Spleen (tissue), 11 donors: Measurements from ENCODE around the gene TRAF1. TPM values are rescaled to one million over a fixed set of nuclear protein-coding genes. Genes with fewer than 3 reads are reported as not detected.

Experiments used
- DNase-seq: peaks from one replicate; pipeline ENCODE4 v3.0.0-alpha.2; 2020
- H3K27ac ChIP-seq, 8 donors: fragments of 200-600 bp; sonication (generic) in 7 of 8; 1 replicate in 4 of 8; 2 replicates in 4 of 8; pipeline versions ENCODE4 v1.5.0 to v1.8.0; 2016 to 2021; ENCODE audit warnings: inconsistent platforms in 4 of 8, mild to moderate bottlenecking in 4 of 8, moderate library complexity in 1 of 8
- H3K27me3 ChIP-seq, 7 donors: fragments of 200-600 bp; sonication (generic) in 6 of 7; replicated peaks in 1 of 7; 1 replicate in 4 of 7; 2 replicates in 3 of 7; pipeline versions ENCODE4 v1.5.0 to v1.8.0; 2016 to 2021; ENCODE audit warnings: inconsistent platforms in 3 of 7, mild to moderate bottlenecking in 1 of 7
- H3K36me3 ChIP-seq, 6 donors: fragments of 200-600 bp; sonication (generic) in 5 of 6; 1 replicate in 4 of 6; 2 replicates in 2 of 6; pipeline versions ENCODE4 v1.5.0 to v1.8.0; 2016 to 2021; ENCODE audit warnings: inconsistent platforms in 2 of 6
- H3K4me1 ChIP-seq, 6 donors: fragments of 200-600 bp; sonication (generic) in 5 of 6; 1 replicate in 3 of 6; 2 replicates in 3 of 6; pipeline versions ENCODE4 v1.5.0 to v1.8.0; 2016 to 2021; ENCODE audit warnings: inconsistent platforms in 3 of 6
- H3K4me3 ChIP-seq, 8 donors: fragments of 200-600 bp; sonication (generic) in 7 of 8; 1 replicate in 4 of 8; 2 replicates in 4 of 8; pipeline versions ENCODE4 v1.5.0 to v1.8.0; 2016 to 2021; ENCODE audit warnings: inconsistent platforms in 4 of 8, mild to moderate bottlenecking in 4 of 8, moderate library complexity in 2 of 8
- H3K9me3 ChIP-seq, 8 donors: fragments of 200-600 bp; sonication (generic) in 7 of 8; 1 replicate in 4 of 8; 2 replicates in 4 of 8; pipeline versions ENCODE4 v1.5.0 to v1.8.0; 2016 to 2021; ENCODE audit warnings: inconsistent platforms in 4 of 8
- CTCF ChIP-seq, 11 experiments: fragments of 200-600 bp in 7 of 11; fragments of 450-650 bp in 4 of 11; sonication (generic) in 4 of 11; IDR thresholded peaks in 8 of 11; conservative IDR thresholded peaks in 3 of 11; 1 replicate in 7 of 11; 2 replicates in 4 of 11; pipeline versions ENCODE4 v1.4.0 to v1.8.0; 2016 to 2021; ENCODE audit warnings: antibody characterized with exemption in 11 of 11, inconsistent platforms in 4 of 11, mild to moderate bottlenecking in 1 of 11
- POLR2A ChIP-seq, 3 donors: fragments of 450-650 bp; IDR thresholded peaks; one replicate each; pipeline ENCODE4 v1.5.1; 2017; ENCODE audit warnings: antibody characterized with exemption in 3 of 3, mild to moderate bottlenecking in 1 of 3
- POLR2AphosphoS5 ChIP-seq, 3 donors: sonication (generic); formaldehyde crosslinking; IDR thresholded peaks; one replicate each; pipeline ENCODE4 v1.5.1; 2017; ENCODE audit warnings: antibody characterized with exemption in 3 of 3
- WGBS, 5 donors: extraction: QIAGEN DNeasy Blood & Tissue Kit in 3 of 5; methylation state at CpG; one replicate each; pipeline versions ENCODE4 v1.1.5 to v1.1.7; 2013 to 2018; 5-methylcytosine and 5-hydroxymethylcytosine counted together
- intact Hi-C: fragments of 100-400 bp; cut with DNase I; formaldehyde crosslinking; loops from one replicate; pipeline ENCODE4 v1.15.0; 2023; ENCODE audit warnings: low total_unique reads
- polyA plus RNA-seq, 3 donors: library from polyadenylated mRNA; stranded (reverse); fragments of 200-250 nt; gene quantifications; one replicate each; pipeline ENCODE4 v1.2.1, GENCODE V29; 2013
- total RNA-seq, 7 donors: library from RNA; depleted of rRNA in 3 of 7; stranded (reverse); fragments of >200 nt in 3 of 7; fragmentation: NEBNext Ultra II Directional in 4 of 7; extraction: Animal tissue kit (Norgen Biotek cat#: 25700) in 4 of 7; gene quantifications; one replicate each; pipeline versions ENCODE4 v1.1.0 to v1.2.1, GENCODE V29; 2016 to 2021
- donor health status: healthy with polysubstance abuse.
- donor health status: DM: no; HTN: no; CAD: no; lungs with moderate emphysema.
- donor health status: DM: no; HTN: no; CAD: no.
- donor health status: Bipolar disorder and iron deficiency.
- donor health status: healthy.
- donor health status: DM: no; HTN: no; CAD: no.
- donor health status: DM: yes; HTN: yes; CAD: no.

Gene TRAF1
- total and polyA plus RNA-seq, 10 donors: 8.6 to 29.2 (median 14.1) TPM

GRCh38 chr9:120854596-120855327, 71.8 kb downstream of the TRAF1 start:
- Histone ChIP-seq H3K27ac (no peak overlapping the region), H3K4me3 (no peak overlapping the region), H3K36me3 (peaks cover 0 to 100% (median 17%) of the 10 kb centered on the region in 6 donors), H3K27me3 (no peaks in the 10 kb centered on the region), H3K4me1 (peaks cover 0 to 45% (median 11%) of the 10 kb centered on the region in 6 donors), H3K9me3 (no peaks in the 10 kb centered on the region)
- 85 to 90% (median 89%) methylated on average over 3 of the region's 3 CpGs for WGBS, 5 donors
- intact Hi-C loops: no loop called here
- no peak for DNase-seq
- TF ChIP-seq POLR2A (IDR thresholded peaks at IDR 0.05): no peak
- TF ChIP-seq POLR2AphosphoS5 (IDR thresholded peaks at IDR 0.05): no peak
- no peak for TF ChIP-seq CTCF (IDR thresholded peaks at IDR 0.05 in 8 of 11, conservative IDR thresholded peaks at IDR 0.05 in 3 of 11)

- 65 to 74% (median 71%) methylated on average over 6 of the region's 6 CpGs for WGBS, 5 donors
- DNase-seq: no peak
- Histone ChIP-seq H3K4me3 (no peak overlapping the region), H3K9me3 (no peaks in the 10 kb centered on the region), H3K4me1 (peaks cover 0 to 47% (median 12%) of the 10 kb centered on the region in 6 donors), H3K27me3 (no peaks in the 10 kb centered on the region), H3K36me3 (peaks cover 0 to 93% (median 11%) of the 10 kb centered on the region in 6 donors), H3K27ac (peak overlapping the region in 7 of 8 donors; percentile 41 to 71 (median 60))
- TF ChIP-seq CTCF (IDR thresholded peaks at IDR 0.05 in 8 of 11, conservative IDR thresholded peaks at IDR 0.05 in 3 of 11) (no peak), POLR2AphosphoS5 (IDR thresholded peaks at IDR 0.05) (no peak)
- intact Hi-C loops: no loop called here
Observed at GRCh38 chr9:120853198-120853597, 73.4 kb downstream of the TRAF1 start.

Other genes starting within 250 kb of the TRAF1 start
- 10 to 100 TPM; 25.6 to 57.3 (median 39.8) TPM for gene MEGF9, start 212.3 kb downstream of the TRAF1 start, total RNA-seq
- 1 to 10 TPM; 2.2 to 5.4 (median 3.0) TPM for gene MEGF9, start 212.3 kb downstream of the TRAF1 start, polyA plus RNA-seq
- gene FBXW2, start 133.4 kb downstream of the TRAF1 start, total RNA-seq: 100 to 1,000 TPM in 4 of 7 donors, 10 to 100 TPM in 3; 81.4 to 121 (median 104) TPM
- 10 to 100 TPM in 1 of 3 donors, 1 to 10 TPM in 2; 8.7 to 15.3 (median 8.8) TPM for gene FBXW2, start 133.4 kb downstream of the TRAF1 start, polyA plus RNA-seq
- gene PSMD5, start 83.9 kb downstream of the TRAF1 start, total RNA-seq: 10 to 100 TPM; 26.1 to 41.4 (median 34.8) TPM
- gene PSMD5, start 83.9 kb downstream of the TRAF1 start, polyA plus RNA-seq: 10 to 100 TPM in 2 of 3 donors, 1 to 10 TPM in 1; 8.9 to 14.0 (median 11.3) TPM
- 10 to 100 TPM; 33.4 to 53.0 (median 40.5) TPM for gene PHF19, start 49.6 kb downstream of the TRAF1 start, total RNA-seq
- 10 to 100 TPM; 12.6 to 29.4 (median 27.7) TPM for gene PHF19, start 49.6 kb downstream of the TRAF1 start, polyA plus RNA-seq
- 10 to 100 TPM in 1 of 7 donors, 1 to 10 TPM in 6; 2.4 to 10.4 (median 4.3) TPM for gene C5, start 123.5 kb upstream of the TRAF1 start, total RNA-seq
- 1 to 10 TPM; 1.2 to 1.5 (median 1.3) TPM for gene C5, start 123.5 kb upstream of the TRAF1 start, polyA plus RNA-seq
- 10 to 100 TPM; 44.7 to 63.0 (median 54.4) TPM for gene CNTRL, start 148.2 kb upstream of the TRAF1 start, total RNA-seq
- 10 to 100 TPM; 15.8 to 24.7 (median 20.2) TPM for gene CNTRL, start 148.2 kb upstream of the TRAF1 start, polyA plus RNA-seq